GM12878 (cell line): ENCODE data around the gene HSD17B14.
"Not testable (repeated sequence)": the region's sequence is repeated elsewhere in the genome, so short reads cannot be mapped to it uniquely, and the experiment has no call there.

Experiments used
- ATF7 ChIP-seq: fragments of 450-650 bp; IDR thresholded peaks from 2 replicates; pipeline ENCODE4 v1.6.1; 2016; ENCODE audit warnings: low read depth, mild to moderate bottlenecking
- BMI1 ChIP-seq: fragments of 450-650 bp; IDR thresholded peaks from 2 replicates; pipeline ENCODE4 v1.6.1; 2016; ENCODE audit warnings: mild to moderate bottlenecking, moderate library complexity, borderline replicate concordance
- CBFB ChIP-seq: IDR thresholded peaks from 2 replicates; pipeline ENCODE4 v1.6.1; 2016; ENCODE audit warnings: antibody characterized with exemption, low read depth
- EGR1 ChIP-seq, 2 experiments: IDR thresholded peaks; 1 replicate in 1 of 2; 2 replicates in 1 of 2; pipeline ENCODE4 v1.6.1; 2011 to 2012; ENCODE audit warnings: low read depth in 2 of 2, low read length in 2 of 2, borderline replicate concordance in 1 of 2, mild to moderate bottlenecking in 1 of 2, moderate library complexity in 1 of 2
- EZH2 ChIP-seq: IDR thresholded peaks from 2 replicates; pipeline ENCODE4 v1.6.1; 2012; ENCODE audit warnings: low read depth, mild to moderate bottlenecking, control low read depth, inconsistent platforms, low read length, borderline replicate concordance; ENCODE audit not compliant: control insufficient read depth
- GABPA ChIP-seq: IDR thresholded peaks from 2 replicates; pipeline ENCODE4 v1.6.1; 2014; ENCODE audit warnings: antibody characterized with exemption, low read depth, mild to moderate bottlenecking, inconsistent platforms
- HDGF ChIP-seq: fragments of 450-650 bp; IDR thresholded peaks from 2 replicates; pipeline ENCODE4 v1.6.1; 2016; ENCODE audit warnings: antibody characterized with exemption
- MEF2A ChIP-seq: IDR thresholded peaks from 2 replicates; pipeline ENCODE4 v1.6.1; 2011; ENCODE audit warnings: low read depth, mild to moderate bottlenecking, low read length, moderate library complexity; ENCODE audit not compliant: insufficient read depth
- NFIC ChIP-seq: IDR thresholded peaks from 2 replicates; pipeline ENCODE4 v1.6.1; 2012; ENCODE audit warnings: low read depth, mild to moderate bottlenecking, inconsistent platforms, low read length, moderate library complexity
- NR2C2 ChIP-seq: IDR thresholded peaks from 2 replicates; pipeline ENCODE4 v1.6.1; 2011; ENCODE audit warnings: borderline replicate concordance, low read depth; ENCODE audit not compliant: control insufficient read depth, insufficient read length
- RBBP5 ChIP-seq: fragments of 200-600 bp; sonication (generic); conservative IDR thresholded peaks from 2 replicates; pipeline ENCODE4 v1.6.1; 2016
- TF ChIP-seq, protein P1 (sequence below), 3 experiments: IDR thresholded peaks in 2 of 3; conservative IDR thresholded peaks in 1 of 3; 2 replicates each; pipeline ENCODE4 v1.5.1; 2011; ENCODE audit warnings: low read depth in 3 of 3, low read length in 3 of 3, mild to moderate bottlenecking in 3 of 3, control low read depth in 2 of 3, moderate library complexity in 2 of 3, inconsistent platforms in 1 of 3, mixed read lengths in 1 of 3; ENCODE audit not compliant: control insufficient read depth in 2 of 3, insufficient read depth in 1 of 3; ENCODE audit errors: extremely low read depth in 1 of 3
- TF ChIP-seq, protein P2 (sequence below): IDR thresholded peaks from 2 replicates; pipeline ENCODE4 v1.6.1; 2011; ENCODE audit warnings: low read depth, mild to moderate bottlenecking, low read length, moderate library complexity, borderline replicate concordance; ENCODE audit errors: extremely low read depth
- TF ChIP-seq, protein P3 (sequence below): fragments of 450-650 bp; IDR thresholded peaks from 2 replicates; pipeline ENCODE4 v1.6.1; 2016; ENCODE audit warnings: mild to moderate bottlenecking

DNA sequence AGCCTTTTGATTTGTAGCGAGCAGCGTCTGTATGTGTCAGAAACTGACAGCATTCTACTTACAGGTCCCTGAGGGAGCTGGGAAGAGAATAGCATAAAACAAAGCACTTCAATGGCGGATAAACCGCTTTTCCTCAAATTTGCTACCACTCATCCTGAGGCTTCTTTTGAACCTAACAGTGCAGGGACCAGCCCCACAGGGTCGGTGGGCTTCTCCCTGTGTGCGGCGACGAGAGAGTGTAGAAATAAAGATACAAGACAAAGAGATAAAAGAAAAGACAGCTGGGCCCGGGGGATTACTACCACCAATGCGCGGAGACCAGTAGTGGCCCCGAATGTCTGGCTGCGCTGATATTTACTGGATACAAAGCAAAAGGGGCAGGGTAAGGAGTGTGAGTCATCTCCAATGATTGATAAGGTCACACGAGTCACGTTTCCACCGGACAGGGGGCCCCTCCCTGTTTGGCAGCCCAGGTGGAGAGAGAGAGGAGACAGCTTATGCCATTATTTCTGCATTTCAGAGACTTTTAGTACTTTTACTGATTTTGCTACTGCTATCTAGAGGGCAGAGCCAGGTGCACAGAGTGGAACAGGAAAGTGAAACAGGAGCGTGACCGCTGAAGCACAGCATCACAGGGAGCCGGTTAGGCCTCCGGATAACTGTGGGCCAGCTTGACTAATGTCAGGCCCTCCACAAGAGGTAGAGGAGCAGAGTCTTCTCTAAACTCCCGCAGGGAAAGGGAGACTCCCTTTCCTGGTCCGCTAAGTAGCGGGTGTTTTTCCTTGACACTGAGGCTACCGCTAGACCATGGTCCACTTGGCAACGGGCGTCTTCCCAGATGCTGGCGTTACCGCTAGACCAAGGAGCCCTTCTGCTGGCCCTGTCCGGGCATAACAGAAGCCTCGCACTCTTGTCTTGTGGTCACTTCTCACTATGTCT is 40.0 kb upstream of the HSD17B14 start:
- TF ChIP-seq, protein P1, sequence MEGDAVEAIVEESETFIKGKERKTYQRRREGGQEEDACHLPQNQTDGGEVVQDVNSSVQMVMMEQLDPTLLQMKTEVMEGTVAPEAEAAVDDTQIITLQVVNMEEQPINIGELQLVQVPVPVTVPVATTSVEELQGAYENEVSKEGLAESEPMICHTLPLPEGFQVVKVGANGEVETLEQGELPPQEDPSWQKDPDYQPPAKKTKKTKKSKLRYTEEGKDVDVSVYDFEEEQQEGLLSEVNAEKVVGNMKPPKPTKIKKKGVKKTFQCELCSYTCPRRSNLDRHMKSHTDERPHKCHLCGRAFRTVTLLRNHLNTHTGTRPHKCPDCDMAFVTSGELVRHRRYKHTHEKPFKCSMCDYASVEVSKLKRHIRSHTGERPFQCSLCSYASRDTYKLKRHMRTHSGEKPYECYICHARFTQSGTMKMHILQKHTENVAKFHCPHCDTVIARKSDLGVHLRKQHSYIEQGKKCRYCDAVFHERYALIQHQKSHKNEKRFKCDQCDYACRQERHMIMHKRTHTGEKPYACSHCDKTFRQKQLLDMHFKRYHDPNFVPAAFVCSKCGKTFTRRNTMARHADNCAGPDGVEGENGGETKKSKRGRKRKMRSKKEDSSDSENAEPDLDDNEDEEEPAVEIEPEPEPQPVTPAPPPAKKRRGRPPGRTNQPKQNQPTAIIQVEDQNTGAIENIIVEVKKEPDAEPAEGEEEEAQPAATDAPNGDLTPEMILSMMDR (IDR thresholded peaks at IDR 0.05 in 2 of 3, conservative IDR thresholded peaks at IDR 0.05 in 1 of 3; ENCODE audit: control insufficient read depth in 2 of 3, extremely low read depth in 1 of 3, insufficient read depth in 1 of 3, low read depth in 3 of 3, low read length in 3 of 3) = not testable (repeated sequence)
- TF ChIP-seq HDGF; CBFB; EGR1 (IDR thresholded peaks at IDR 0.05; ENCODE audit: borderline replicate concordance in 1 of 2, low read depth in 2 of 2, low read length in 2 of 2); GABPA; MEF2A; EZH2; BMI1; ATF7; RBBP5; NR2C2; NFIC: not testable (repeated sequence)
- TF ChIP-seq, protein P2, sequence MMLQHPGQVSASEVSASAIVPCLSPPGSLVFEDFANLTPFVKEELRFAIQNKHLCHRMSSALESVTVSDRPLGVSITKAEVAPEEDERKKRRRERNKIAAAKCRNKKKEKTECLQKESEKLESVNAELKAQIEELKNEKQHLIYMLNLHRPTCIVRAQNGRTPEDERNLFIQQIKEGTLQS = not testable (repeated sequence)
- TF ChIP-seq, protein P3, sequence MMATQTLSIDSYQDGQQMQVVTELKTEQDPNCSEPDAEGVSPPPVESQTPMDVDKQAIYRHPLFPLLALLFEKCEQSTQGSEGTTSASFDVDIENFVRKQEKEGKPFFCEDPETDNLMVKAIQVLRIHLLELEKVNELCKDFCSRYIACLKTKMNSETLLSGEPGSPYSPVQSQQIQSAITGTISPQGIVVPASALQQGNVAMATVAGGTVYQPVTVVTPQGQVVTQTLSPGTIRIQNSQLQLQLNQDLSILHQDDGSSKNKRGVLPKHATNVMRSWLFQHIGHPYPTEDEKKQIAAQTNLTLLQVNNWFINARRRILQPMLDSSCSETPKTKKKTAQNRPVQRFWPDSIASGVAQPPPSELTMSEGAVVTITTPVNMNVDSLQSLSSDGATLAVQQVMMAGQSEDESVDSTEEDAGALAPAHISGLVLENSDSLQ = peak; percentile 62; the same call in 1 of the 2 replicates
